Neural cell (in vitro differentiated cells): ENCODE data around the gene SPG11. TPM values are rescaled to one million over a fixed set of nuclear protein-coding genes. Genes with fewer than 3 reads are reported as not detected.
"Not testable (repeated sequence)": the region's sequence is repeated elsewhere in the genome, so short reads cannot be mapped to it uniquely, and the experiment has no call there.

Experiments
- H2AFZ ChIP-seq: fragments of 200-600, 300-800 bp; sonication (generic), shearing (Covaris generic); 2 replicates; pipeline ENCODE4 v1.6.0; 2014; ENCODE audit warnings: low read depth, mild to moderate bottlenecking, antibody characterized with exemption, low read length, moderate library complexity
- H3F3A ChIP-seq: fragments of 200-600 bp; shearing (Covaris generic); 2 replicates; pipeline ENCODE4 v1.6.1; 2016; ENCODE audit warnings: mild to moderate bottlenecking, moderate library complexity, mixed read lengths, antibody characterized with exemption, low read length; ENCODE audit not compliant: insufficient read depth, poor library complexity, severe bottlenecking
- H3K27ac ChIP-seq: fragments of 200-600, 300-800 bp; sonication (generic), shearing (Covaris generic); 2 replicates; pipeline ENCODE4 v1.5.1; 2014; ENCODE audit warnings: mild to moderate bottlenecking, low read length, moderate library complexity
- H3K27me3 ChIP-seq: fragments of 300-800, 200-600 bp; sonication (generic), shearing (Covaris generic); 2 replicates; pipeline ENCODE4 v1.6.0; 2014; ENCODE audit warnings: mild to moderate bottlenecking, low read depth, low read length, moderate library complexity; ENCODE audit not compliant: insufficient read depth
- H3K36me3 ChIP-seq: fragments of 300-800, 200-600 bp; sonication (generic), shearing (Covaris generic); 2 replicates; pipeline ENCODE4 v1.5.1; 2014; ENCODE audit warnings: mild to moderate bottlenecking, antibody characterized with exemption, low read length, moderate library complexity; ENCODE audit not compliant: insufficient read depth
- H3K4me2 ChIP-seq: fragments of 300-800, 200-600 bp; sonication (generic), shearing (Covaris generic); 2 replicates; pipeline ENCODE4 v1.6.0; 2014; ENCODE audit warnings: mild to moderate bottlenecking, low read length
- H3K4me3 ChIP-seq: fragments of 300-800, 200-600 bp; sonication (generic), shearing (Covaris generic); 2 replicates; pipeline ENCODE4 v1.5.1; 2014; ENCODE audit warnings: mild to moderate bottlenecking, low read length, moderate library complexity
- H3K79me2 ChIP-seq: fragments of 200-600 bp; shearing (Covaris generic); replicated peaks from 2 replicates; pipeline ENCODE4 v1.6.0; 2014; ENCODE audit warnings: mild to moderate bottlenecking, low read length, moderate library complexity; ENCODE audit not compliant: insufficient read depth
- H3K9ac ChIP-seq: fragments of 300-800, 200-600 bp; sonication (generic), shearing (Covaris generic); 2 replicates; pipeline ENCODE4 v1.6.1; 2016; ENCODE audit warnings: mild to moderate bottlenecking, low read length, mixed read lengths
- H3K9me2 ChIP-seq: fragments of 200-600 bp; shearing (Covaris generic); 2 replicates; pipeline ENCODE4 v1.6.1; 2016; ENCODE audit warnings: mild to moderate bottlenecking, low read length, mixed read lengths; ENCODE audit not compliant: insufficient read depth
- H3K9me3 ChIP-seq: fragments of 200-600, 300-800 bp; sonication (generic), shearing (Covaris generic); 2 replicates; pipeline ENCODE4 v1.6.1; 2016; ENCODE audit warnings: mild to moderate bottlenecking, mixed run types, low read length, moderate library complexity, mixed read lengths
- H4K20me1 ChIP-seq: fragments of 200-600 bp; shearing (Covaris generic); 2 replicates; pipeline ENCODE4 v1.6.1; 2016; ENCODE audit warnings: mild to moderate bottlenecking, mixed run types; ENCODE audit not compliant: insufficient read depth
- CTCF ChIP-seq: fragments of 450-650 bp; IDR thresholded peaks from 2 replicates; pipeline ENCODE4 v1.5.1; 2014; ENCODE audit warnings: antibody characterized with exemption, mild to moderate bottlenecking, moderate library complexity; ENCODE audit not compliant: poor library complexity, severe bottlenecking
- EP300 ChIP-seq: fragments of 450-650 bp; conservative IDR thresholded peaks from 2 replicates; pipeline ENCODE4 v1.6.1; 2014; ENCODE audit warnings: antibody characterized with exemption, mild to moderate bottlenecking, moderate library complexity; ENCODE audit not compliant: poor library complexity, severe bottlenecking
- EZH2 ChIP-seq: fragments of 200-600, 300-800 bp; shearing (Covaris generic), sonication (generic); IDR thresholded peaks from 2 replicates; pipeline ENCODE4 v1.6.1; 2014; ENCODE audit warnings: antibody characterized with exemption, low read length, borderline replicate concordance, mild to moderate bottlenecking; ENCODE audit not compliant: insufficient read depth, poor library complexity, severe bottlenecking
- MXI1 ChIP-seq: fragments of 450-650 bp; conservative IDR thresholded peaks from 2 replicates; pipeline ENCODE4 v1.6.1; 2014; ENCODE audit warnings: antibody characterized with exemption, mild to moderate bottlenecking; ENCODE audit not compliant: poor library complexity, severe bottlenecking
- POLR2AphosphoS5 ChIP-seq: IDR thresholded peaks from 2 replicates; pipeline ENCODE4 v1.6.1; 2012
- RAD21 ChIP-seq: fragments of 450-650 bp; conservative IDR thresholded peaks from 2 replicates; pipeline ENCODE4 v1.6.1; 2014; ENCODE audit warnings: antibody characterized with exemption, mild to moderate bottlenecking, moderate library complexity
- SMC3 ChIP-seq: fragments of 450-650 bp; conservative IDR thresholded peaks from 2 replicates; pipeline ENCODE4 v1.6.1; 2014; ENCODE audit warnings: antibody characterized with exemption, mild to moderate bottlenecking, moderate library complexity; ENCODE audit not compliant: poor library complexity
- TAF1 ChIP-seq: IDR thresholded peaks from 2 replicates; pipeline ENCODE4 v1.6.1; 2012; ENCODE audit warnings: low read depth
- polyA plus RNA-seq: library from polyadenylated mRNA; depleted of rRNA; stranded (reverse); fragments of >200 nt; gene quantifications from 2 replicates; pipeline ENCODE4 v1.2.3, GENCODE V29; 2014
- TF ChIP-seq, protein P1 (sequence below): IDR thresholded peaks from 2 replicates; pipeline ENCODE4 v1.6.1; 2012; ENCODE audit warnings: borderline replicate concordance

Gene SPG11
- polyA plus RNA-seq, 1 donor from 2014 or later = 52.2 TPM

DNA sequence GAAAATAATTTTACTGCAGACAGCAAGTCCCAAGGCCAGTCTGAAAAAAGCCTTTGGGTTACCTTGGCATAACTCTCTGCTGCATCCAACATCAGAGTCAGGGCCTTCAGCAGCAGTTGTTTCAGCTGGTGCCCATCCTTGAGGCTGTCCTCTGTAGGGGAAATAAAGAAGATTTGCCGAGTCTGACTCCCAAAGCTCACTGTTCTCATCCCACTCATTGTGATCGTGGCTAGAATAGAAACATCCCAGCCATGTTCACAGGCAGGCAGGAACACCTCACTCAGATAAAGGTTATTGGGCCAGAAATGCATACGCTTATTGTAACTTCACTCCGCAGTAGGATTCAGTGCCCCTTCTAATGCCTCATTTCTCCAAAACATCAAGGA is 97.3 kb downstream of the SPG11 start:
- Histone ChIP-seq H3K9ac (no peak overlapping the region), H3K79me2 (no peaks in the 10 kb centered on the region), H3K9me2 (no peaks in the 10 kb centered on the region), H3F3A (no peaks in the 10 kb centered on the region), H2AFZ (no peak overlapping the region), H3K36me3 (peaks cover 26% of the 10 kb centered on the region), H3K27me3 (no peaks in the 10 kb centered on the region), H3K4me3 (no peak overlapping the region), H3K27ac (no peak overlapping the region), H3K4me2 (no peak overlapping the region), H3K9me3 (peaks cover 16% of the 10 kb centered on the region), H4K20me1 (no peaks in the 10 kb centered on the region)
- TF ChIP-seq EZH2 = no peak
- TF ChIP-seq SMC3 = no peak
- no peak for TF ChIP-seq TAF1
- TF ChIP-seq CTCF = no peak
- no peak for TF ChIP-seq MXI1
- no peak for TF ChIP-seq RAD21
- TF ChIP-seq, protein P1, sequence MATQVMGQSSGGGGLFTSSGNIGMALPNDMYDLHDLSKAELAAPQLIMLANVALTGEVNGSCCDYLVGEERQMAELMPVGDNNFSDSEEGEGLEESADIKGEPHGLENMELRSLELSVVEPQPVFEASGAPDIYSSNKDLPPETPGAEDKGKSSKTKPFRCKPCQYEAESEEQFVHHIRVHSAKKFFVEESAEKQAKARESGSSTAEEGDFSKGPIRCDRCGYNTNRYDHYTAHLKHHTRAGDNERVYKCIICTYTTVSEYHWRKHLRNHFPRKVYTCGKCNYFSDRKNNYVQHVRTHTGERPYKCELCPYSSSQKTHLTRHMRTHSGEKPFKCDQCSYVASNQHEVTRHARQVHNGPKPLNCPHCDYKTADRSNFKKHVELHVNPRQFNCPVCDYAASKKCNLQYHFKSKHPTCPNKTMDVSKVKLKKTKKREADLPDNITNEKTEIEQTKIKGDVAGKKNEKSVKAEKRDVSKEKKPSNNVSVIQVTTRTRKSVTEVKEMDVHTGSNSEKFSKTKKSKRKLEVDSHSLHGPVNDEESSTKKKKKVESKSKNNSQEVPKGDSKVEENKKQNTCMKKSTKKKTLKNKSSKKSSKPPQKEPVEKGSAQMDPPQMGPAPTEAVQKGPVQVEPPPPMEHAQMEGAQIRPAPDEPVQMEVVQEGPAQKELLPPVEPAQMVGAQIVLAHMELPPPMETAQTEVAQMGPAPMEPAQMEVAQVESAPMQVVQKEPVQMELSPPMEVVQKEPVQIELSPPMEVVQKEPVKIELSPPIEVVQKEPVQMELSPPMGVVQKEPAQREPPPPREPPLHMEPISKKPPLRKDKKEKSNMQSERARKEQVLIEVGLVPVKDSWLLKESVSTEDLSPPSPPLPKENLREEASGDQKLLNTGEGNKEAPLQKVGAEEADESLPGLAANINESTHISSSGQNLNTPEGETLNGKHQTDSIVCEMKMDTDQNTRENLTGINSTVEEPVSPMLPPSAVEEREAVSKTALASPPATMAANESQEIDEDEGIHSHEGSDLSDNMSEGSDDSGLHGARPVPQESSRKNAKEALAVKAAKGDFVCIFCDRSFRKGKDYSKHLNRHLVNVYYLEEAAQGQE = no peak
- no peak for TF ChIP-seq EP300
- TF ChIP-seq POLR2AphosphoS5 = no peak

- Histone ChIP-seq H3K9me3 (peaks cover 16% of the 10 kb centered on the region), H3K4me3 (no peak overlapping the region), H2AFZ (no peak overlapping the region), H3K27me3 (no peaks in the 10 kb centered on the region), H3K4me2 (no peak overlapping the region), H3K36me3 (peaks cover 26% of the 10 kb centered on the region), H3F3A (no peaks in the 10 kb centered on the region), H3K9me2 (no peaks in the 10 kb centered on the region), H3K79me2 (no peaks in the 10 kb centered on the region), H4K20me1 (no peaks in the 10 kb centered on the region), H3K9ac (no peak overlapping the region), H3K27ac (no peak overlapping the region)
- no peak for TF ChIP-seq EZH2
- no peak for TF ChIP-seq RAD21
- TF ChIP-seq CTCF = no peak
- no peak for TF ChIP-seq MXI1
- TF ChIP-seq TAF1 = no peak
These were observed 97.9 kb downstream of the SPG11 start for GRCh38 chr15:44565387-44566154.

- not testable (repeated sequence) for H3K4me2 ChIP-seq, H2AFZ ChIP-seq, H4K20me1 ChIP-seq, H3K27ac ChIP-seq, H3K27me3 ChIP-seq, H3K9me2 ChIP-seq, H3K9ac ChIP-seq, H3K79me2 ChIP-seq, H3F3A ChIP-seq, H3K4me3 ChIP-seq
- Histone ChIP-seq H3K9me3 (peaks cover 15% of the 10 kb centered on the region), H3K36me3 (peaks cover 22% of the 10 kb centered on the region)
These were observed 102.5 kb downstream of the SPG11 start for GRCh38 chr15:44560926-44561325.
